ENCODE data around the gene TMEM209. TPM values are rescaled to one million over a fixed set of nuclear protein-coding genes. Genes with fewer than 3 reads are reported as not detected.
"Not testable (repeated sequence)": the region's sequence is repeated elsewhere in the genome, so short reads cannot be mapped to it uniquely, and the experiment has no call there.

Gene TMEM209
- total RNA-seq, 6 experiments from 2014 or later: 14.2 to 17.3 (median 16.9) TPM

DNA sequence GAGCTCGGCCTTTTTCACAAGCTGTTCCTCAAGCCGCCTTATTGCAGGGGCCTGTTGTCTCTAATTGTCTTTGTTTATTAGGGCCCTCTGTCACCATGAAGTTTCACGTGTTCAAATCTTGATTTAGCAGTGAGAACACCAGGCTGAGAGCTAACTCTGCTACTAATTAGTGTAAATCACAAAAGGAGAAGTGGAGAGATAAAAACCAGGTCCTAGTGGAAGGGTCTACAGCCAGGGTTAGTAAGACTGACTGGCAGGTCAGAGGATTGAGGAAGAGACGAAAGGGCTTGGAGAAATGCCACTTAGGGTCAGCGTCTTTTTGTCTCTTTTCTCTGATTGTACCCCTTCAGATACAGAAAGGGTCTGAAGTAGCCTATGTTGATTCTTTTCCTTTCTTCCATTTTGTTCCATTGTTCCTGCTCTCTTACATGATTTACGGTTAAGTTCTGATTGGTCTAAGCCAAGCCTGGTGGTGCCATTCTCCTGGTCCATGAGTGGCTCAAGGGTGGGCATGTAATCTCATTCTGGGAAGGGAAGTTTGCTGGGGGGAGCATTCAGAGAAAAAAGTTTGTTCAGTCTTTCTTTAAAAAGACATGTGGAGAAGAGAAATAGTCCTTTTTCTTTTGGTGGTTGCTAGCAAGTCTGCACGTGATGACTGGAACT is 23.8 kb upstream of the TMEM209 start:
- Mint-ChIP-seq H3K27ac (no peak overlapping the region), H3K27me3 (ENCODE audit: insufficient read depth) (peaks cover 23% of the 10 kb centered on the region), H3K9me3 (no peaks in the 10 kb centered on the region; the same call in 1 of the 2 replicates), H3K4me3 (no peak overlapping the region), H3K36me3 (ENCODE audit: low read depth) (no peaks in the 10 kb centered on the region), H3K4me1 (ENCODE audit: low read depth) (peaks cover 7% of the 10 kb centered on the region)
- TF ChIP-seq CTCF (IDR thresholded peaks at IDR 0.05): no peak
- no peak for DNase-seq

DNA sequence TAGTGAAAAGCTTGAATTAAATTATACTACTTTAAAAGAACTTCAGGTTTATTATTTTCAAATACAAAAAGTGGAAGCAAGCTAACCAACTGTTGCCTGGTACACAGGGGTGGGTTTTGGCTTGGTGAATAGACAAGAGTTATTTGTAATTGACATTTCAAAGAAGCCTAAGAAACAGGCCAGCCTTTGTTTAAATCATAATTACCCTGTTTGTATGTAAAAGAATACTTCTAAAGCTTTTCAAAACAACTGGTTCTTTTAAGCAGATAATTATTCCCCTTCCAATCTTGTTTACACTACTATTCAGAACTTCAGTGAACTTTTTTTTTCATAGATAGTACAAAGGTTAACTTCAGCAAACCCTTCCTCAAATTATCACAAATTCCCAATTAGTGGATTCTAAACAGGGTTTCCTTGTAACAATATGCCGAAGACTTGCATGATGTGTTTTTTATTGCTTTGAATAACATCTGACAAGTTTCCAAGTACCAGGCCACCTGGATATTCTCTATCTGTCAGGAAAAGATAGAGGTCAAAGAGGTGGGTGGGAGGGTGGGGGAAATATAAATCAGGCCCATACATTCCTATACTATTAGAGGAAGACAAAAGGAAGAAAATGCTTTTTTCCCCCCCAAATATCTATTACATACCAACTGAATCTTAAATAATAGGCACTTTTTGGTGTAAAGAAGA is 22.8 kb upstream of the TMEM209 start:
- Mint-ChIP-seq H3K4me1 (ENCODE audit: low read depth) (peaks cover 7% of the 10 kb centered on the region), H3K27me3 (ENCODE audit: insufficient read depth) (peaks cover 19% of the 10 kb centered on the region), H3K9me3 (no peaks in the 10 kb centered on the region; the same call in 1 of the 2 replicates), H3K27ac (no peak overlapping the region), H3K4me3 (no peak overlapping the region), H3K36me3 (ENCODE audit: low read depth) (no peaks in the 10 kb centered on the region)
- no peak for DNase-seq
- no peak for TF ChIP-seq CTCF (IDR thresholded peaks at IDR 0.05)

GRCh38 chr7:130226333-130226732 is 21.1 kb upstream of the TMEM209 start:
- Mint-ChIP-seq H3K36me3 (ENCODE audit: low read depth) (no peaks in the 10 kb centered on the region), H3K4me3 (no peak overlapping the region), H3K9me3 (no peaks in the 10 kb centered on the region; the same call in 1 of the 2 replicates), H3K27ac (no peak overlapping the region), H3K4me1 (ENCODE audit: low read depth) (peaks cover 7% of the 10 kb centered on the region), H3K27me3 (ENCODE audit: insufficient read depth) (peaks cover 16% of the 10 kb centered on the region)
- TF ChIP-seq CTCF (IDR thresholded peaks at IDR 0.05): no peak
- DNase-seq: no peak

- not testable (repeated sequence) for H3K4me1 Mint-ChIP-seq (ENCODE audit: low read depth); H3K4me3 Mint-ChIP-seq; H3K9me3 Mint-ChIP-seq; H3K36me3 Mint-ChIP-seq (ENCODE audit: low read depth); H3K27ac Mint-ChIP-seq
- DNase-seq: peak; percentile 10
- peaks cover 23% of the 10 kb centered on the region for H3K27me3 Mint-ChIP-seq (ENCODE audit: insufficient read depth)
These were observed 19.7 kb upstream of the TMEM209 start for GRCh38 chr7:130224923-130225322.

- TF ChIP-seq CTCF (IDR thresholded peaks at IDR 0.05): no peak
- H3K27me3 Mint-ChIP-seq (ENCODE audit: insufficient read depth): peaks cover 27% of the 10 kb centered on the region
- no peak for DNase-seq
- H3K36me3 Mint-ChIP-seq (ENCODE audit: low read depth): no peaks in the 10 kb centered on the region
- no peak overlapping the region for H3K27ac Mint-ChIP-seq
- H3K4me3 Mint-ChIP-seq: no peak overlapping the region
- no peaks in the 10 kb centered on the region for H3K9me3 Mint-ChIP-seq
- peaks cover 7% of the 10 kb centered on the region for H3K4me1 Mint-ChIP-seq (ENCODE audit: low read depth)
These were observed 19.0 kb upstream of the TMEM209 start for GRCh38 chr7:130224210-130224609.

- Mint-ChIP-seq H3K27ac (no peak overlapping the region), H3K9me3 (no peaks in the 10 kb centered on the region), H3K4me3 (no peak overlapping the region), H3K4me1 (ENCODE audit: low read depth) (peaks cover 7% of the 10 kb centered on the region), H3K27me3 (ENCODE audit: insufficient read depth) (peaks cover 21% of the 10 kb centered on the region), H3K36me3 (ENCODE audit: low read depth) (no peaks in the 10 kb centered on the region)
- no peak for DNase-seq
- TF ChIP-seq CTCF (IDR thresholded peaks at IDR 0.05): no peak
These were observed 18.4 kb upstream of the TMEM209 start for GRCh38 chr7:130223646-130224045.

All from HFFc6 (cell line).